NK-92 treated with Interleukin-12 subunit alpha and Interleukin-12 subunit beta, amount 100 ng/mL, for 24 hours (cell line): ENCODE data around the gene NACC1.
A peak's percentile ranks its signal among the peaks of the same experiment; 100 is the strongest.

Experiments used
- DNase-seq: peaks from one replicate; lab custom pipeline; 2025; lab: John Stamatoyannopoulos, UW

The NACC1 gene

DNA sequence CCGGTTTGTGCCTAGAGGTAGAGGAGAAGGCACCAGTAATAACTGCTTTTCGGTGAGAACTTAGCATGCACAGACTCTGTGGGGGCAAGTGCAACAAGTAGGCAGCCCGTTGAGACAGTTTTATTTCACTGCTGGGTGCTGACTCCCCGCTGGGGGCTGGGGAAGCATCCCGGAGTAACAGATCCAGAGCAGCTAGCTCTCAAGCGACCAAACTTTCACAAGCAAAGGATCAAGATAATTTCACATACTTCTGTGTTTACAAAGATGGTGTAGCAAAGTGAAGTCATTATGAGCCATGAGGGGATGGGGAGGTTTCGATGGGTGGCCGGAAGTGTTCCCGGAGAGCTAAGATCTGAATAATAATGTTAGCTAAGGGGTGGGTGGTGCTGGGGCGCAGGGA is 2.8 kb downstream of the NACC1 start:
- no peak for DNase-seq

DNA sequence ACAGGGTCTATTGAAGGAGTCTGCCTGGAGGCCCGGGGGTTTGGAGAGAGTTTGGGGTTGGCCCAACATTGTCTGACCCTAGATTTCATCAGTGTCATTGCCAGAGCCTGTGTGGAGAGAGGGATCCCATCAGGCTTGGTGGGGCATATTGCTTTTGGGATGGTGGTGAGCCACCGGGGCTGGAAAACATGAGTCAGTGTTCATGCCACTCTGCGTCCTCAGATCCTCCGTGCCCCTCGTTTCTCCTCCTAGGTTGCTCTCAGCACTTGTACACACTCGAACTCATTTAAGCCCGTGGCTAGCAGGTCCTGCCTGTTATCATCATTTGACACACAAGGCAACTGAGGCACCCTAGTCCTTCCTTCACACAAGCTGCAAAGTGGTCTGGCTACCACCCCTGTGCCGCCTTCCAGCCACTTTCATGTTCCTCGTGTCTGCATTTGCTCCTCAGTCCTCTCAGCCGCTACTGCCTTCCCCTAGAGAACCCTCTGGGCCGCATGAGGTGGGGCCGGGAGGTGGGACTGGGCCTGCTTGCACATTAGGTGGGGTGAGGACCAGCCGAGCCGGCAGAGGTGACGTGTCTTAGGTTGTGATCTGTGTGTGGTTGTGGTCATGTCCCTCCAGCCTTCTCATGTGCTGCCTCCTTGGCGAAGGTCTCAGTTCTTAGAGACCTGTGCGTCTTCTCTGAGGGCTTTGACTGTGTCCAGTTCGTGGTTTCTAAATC is 3.6 kb downstream of the NACC1 start:
- DNase-seq, result no peak

- DNase-seq, result no peak
Observed at GRCh38 chr19:13122275-13122878, 4.3 kb downstream of the NACC1 start.

- no peak for DNase-seq
Observed at GRCh38 chr19:13122980-13123957, 5.2 kb downstream of the NACC1 start.

- DNase-seq, result no peak
Observed at GRCh38 chr19:13127051-13127450, 9.0 kb downstream of the NACC1 start.

DNA sequence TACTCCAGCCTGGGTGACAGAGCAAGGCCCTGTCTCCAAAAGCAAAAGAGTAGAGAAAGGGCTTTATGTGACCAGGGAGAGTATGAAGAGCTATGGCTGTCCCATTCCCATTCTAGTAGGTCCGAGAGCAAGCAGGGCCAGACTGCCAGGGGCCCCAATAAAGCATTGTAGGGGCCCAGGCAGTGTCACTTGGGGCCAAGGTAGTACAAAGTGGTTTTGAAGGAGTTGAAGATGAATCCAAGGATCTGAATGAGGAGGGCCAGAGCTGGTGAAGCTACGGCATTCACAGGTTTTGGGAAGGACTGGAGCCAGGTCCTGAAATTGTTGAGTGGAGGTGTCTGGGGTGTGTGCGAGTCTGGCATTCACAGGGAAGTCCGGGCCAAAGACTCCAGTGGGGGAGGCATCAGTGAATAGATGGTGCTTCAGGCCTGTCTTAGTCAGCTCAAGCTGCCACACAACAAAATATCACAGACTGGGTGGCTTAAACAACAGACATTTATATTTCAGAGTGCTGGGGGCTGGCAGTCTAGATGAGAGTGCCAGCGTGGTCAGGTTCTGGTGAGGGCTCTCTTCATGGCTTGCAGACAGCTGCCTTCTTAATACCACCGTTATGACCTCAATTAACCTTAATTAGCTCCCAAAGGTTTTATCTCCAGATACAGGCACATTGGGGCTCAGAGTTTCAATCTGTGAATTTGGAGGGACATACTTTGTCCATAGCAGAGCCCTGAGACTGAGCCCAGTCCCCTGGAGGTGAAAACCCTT is 9.9 kb downstream of the NACC1 start:
- DNase-seq, result no peak

DNA sequence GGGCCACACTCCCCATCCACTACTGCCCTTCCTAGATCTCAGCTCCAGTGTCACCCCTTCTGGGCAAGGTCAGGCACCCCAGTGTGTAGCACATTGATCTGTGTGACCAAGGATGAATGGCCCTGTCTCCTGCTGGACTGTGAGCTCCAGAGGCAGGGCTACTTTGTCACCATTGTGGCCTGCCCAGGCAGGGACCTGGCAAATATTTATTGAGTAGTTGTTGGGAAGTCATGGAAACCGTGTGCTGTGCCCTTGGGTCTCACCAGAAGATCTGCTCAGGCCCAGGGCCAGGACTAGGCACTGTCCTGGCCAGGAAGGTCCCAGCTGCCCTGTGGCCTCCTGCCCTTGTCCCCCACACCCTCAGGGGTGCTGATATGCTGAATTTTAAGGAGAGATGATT is 10.5 kb downstream of the NACC1 start:
- no peak for DNase-seq

- no peak for DNase-seq
Observed at GRCh38 chr19:13129384-13129783, 11.3 kb downstream of the NACC1 start.

GRCh38 chr19:13130886-13131490 is 12.9 kb downstream of the NACC1 start:
- no peak for DNase-seq

GRCh38 chr19:13132471-13133180 is 14.6 kb downstream of the NACC1 start:
- DNase-seq, result peak; percentile 40

- DNase-seq, result no peak
Observed at GRCh38 chr19:13133241-13133870, 15.3 kb downstream of the NACC1 start.

GRCh38 chr19:13134626-13135025 is 16.6 kb downstream of the NACC1 start:
- DNase-seq, result no peak

DNA sequence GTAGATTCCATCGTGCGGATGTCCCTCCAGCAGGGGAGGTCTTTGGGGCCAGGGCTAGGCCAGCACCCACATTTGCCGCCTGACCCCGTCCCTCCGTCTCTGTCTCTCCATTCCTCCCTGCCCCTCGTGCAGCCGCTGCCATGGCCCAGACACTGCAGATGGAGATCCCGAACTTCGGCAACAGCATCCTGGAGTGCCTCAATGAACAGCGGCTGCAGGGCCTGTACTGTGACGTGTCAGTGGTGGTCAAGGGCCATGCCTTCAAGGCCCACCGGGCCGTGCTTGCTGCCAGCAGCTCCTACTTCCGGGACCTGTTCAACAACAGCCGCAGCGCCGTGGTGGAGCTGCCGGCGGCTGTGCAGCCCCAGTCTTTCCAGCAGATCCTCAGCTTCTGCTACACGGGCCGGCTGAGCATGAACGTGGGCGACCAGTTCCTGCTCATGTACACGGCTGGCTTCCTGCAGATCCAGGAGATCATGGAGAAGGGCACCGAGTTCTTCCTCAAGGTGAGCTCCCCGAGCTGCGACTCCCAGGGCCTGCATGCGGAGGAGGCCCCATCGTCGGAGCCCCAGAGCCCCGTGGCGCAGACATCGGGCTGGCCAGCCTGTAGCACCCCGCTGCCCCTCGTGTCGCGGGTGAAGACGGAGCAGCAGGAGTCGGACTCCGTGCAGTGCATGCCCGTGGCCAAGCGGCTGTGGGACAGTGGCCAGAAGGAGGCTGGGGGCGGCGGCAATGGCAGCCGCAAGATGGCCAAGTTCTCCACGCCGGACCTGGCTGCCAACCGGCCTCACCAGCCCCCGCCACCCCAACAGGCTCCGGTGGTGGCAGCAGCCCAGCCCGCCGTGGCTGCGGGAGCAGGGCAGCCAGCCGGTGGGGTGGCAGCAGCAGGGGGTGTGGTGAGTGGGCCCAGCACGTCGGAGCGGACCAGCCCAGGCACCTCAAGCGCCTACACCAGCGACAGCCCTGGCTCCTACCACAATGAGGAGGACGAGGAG is 17.3 kb downstream of the NACC1 start:
- no peak for DNase-seq

GRCh38 chr19:13137290-13137794 is 19.3 kb downstream of the NACC1 start:
- DNase-seq, result no peak

- DNase-seq, result no peak
Observed at GRCh38 chr19:13138171-13138915, 20.3 kb downstream of the NACC1 start.

DNA sequence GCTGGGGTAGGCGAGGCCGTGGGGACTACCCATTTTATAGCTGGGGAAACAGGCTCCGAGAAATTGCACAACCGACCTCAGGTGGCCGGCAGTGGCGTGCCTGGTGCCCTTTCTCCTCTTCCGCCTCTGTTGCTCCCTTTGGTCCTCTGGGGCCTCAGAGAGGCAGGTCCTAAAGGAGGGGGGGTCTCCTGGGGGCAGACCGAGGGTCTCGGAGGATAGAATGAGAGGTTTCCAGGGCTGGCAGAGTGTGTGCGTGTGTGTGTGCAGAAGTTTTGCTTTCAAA is 20.8 kb downstream of the NACC1 start:
- no peak for DNase-seq

DNA sequence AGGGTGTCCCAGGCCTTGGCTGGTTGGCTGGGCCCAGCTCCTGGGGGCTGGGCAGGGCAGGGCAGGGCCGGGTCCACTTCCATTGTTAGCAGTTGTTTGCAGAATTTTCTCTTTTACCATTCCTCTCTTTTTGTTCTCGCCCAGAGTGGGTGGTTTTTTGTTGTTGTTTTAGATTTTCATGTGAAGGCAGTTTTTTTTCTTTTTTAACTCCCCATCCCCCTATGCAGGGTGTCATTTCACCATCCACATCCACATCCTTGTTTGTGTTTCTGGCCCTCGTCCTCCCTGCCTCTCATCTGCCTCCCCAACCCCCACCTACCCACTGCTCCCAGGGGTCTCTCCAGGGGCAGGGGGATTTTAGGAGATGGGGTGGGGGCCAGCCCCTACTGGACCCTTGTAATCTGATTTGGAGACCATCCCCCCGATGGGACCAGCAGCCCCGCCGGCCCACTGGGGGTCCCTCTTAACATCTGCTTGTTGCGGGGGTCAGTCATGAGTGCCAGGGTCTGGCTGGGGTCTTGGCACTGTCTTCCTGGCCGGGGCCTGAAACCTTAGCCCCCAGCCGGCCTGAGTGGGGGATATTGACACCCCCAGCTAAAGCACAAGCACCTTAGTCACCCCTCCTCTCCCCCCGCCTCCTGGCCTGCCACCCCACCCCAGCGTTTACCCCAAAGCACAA is 21.7 kb downstream of the NACC1 start:
- DNase-seq, result no peak
